Putamen (tissue), 1 donor: ENCODE results near the gene OBP2A.

Experiments used
- DNase-seq: peaks from one replicate; pipeline ENCODE4 v3.0.0-alpha.2; 2016; ENCODE audit warnings: low spot score

OBP2A gene

GRCh38 chr9:135579889-135580660 is 34.1 kb downstream of the OBP2A start:
- DNase-seq = no peak

- no peak for DNase-seq
Measured at GRCh38 chr9:135580664-135581380, 34.9 kb downstream of the OBP2A start.

GRCh38 chr9:135581636-135582426 is 35.9 kb downstream of the OBP2A start:
- no peak for DNase-seq

- DNase-seq = no peak
Measured at GRCh38 chr9:135582541-135582940, 36.6 kb downstream of the OBP2A start.

GRCh38 chr9:135582966-135583687 is 37.2 kb downstream of the OBP2A start:
- no peak for DNase-seq

DNA sequence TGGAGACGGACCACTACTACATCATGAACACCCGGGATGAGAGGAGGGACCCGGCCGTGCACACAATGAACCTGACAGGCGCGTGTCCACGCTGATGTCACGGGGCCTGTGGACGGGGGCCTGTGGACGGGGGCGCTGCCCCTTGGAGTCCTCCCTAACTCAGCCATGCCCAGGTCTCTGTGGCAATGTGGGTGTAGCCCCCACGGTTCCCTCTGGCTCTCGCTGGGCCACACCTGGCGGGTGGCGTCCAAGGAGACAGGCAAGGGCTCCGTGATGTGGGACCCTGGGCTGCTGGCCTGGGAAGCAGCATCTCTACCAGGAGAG is 37.7 kb downstream of the OBP2A start:
- DNase-seq = no peak

- DNase-seq = no peak
Measured at GRCh38 chr9:135584371-135584770, 38.4 kb downstream of the OBP2A start.

- no peak for DNase-seq
Measured at GRCh38 chr9:135584934-135585333, 39.0 kb downstream of the OBP2A start.

GRCh38 chr9:135586601-135587109 is 40.7 kb downstream of the OBP2A start:
- no peak for DNase-seq

- no peak for DNase-seq
Measured at GRCh38 chr9:135587658-135588057, 41.7 kb downstream of the OBP2A start.

- DNase-seq = no peak
Measured at GRCh38 chr9:135588371-135588770, 42.4 kb downstream of the OBP2A start.

GRCh38 chr9:135588886-135589595 is 43.1 kb downstream of the OBP2A start:
- no peak for DNase-seq

- DNase-seq = no peak
Measured at GRCh38 chr9:135589596-135590485, 43.9 kb downstream of the OBP2A start.

GRCh38 chr9:135590486-135591079 is 44.7 kb downstream of the OBP2A start:
- DNase-seq = no peak

DNA sequence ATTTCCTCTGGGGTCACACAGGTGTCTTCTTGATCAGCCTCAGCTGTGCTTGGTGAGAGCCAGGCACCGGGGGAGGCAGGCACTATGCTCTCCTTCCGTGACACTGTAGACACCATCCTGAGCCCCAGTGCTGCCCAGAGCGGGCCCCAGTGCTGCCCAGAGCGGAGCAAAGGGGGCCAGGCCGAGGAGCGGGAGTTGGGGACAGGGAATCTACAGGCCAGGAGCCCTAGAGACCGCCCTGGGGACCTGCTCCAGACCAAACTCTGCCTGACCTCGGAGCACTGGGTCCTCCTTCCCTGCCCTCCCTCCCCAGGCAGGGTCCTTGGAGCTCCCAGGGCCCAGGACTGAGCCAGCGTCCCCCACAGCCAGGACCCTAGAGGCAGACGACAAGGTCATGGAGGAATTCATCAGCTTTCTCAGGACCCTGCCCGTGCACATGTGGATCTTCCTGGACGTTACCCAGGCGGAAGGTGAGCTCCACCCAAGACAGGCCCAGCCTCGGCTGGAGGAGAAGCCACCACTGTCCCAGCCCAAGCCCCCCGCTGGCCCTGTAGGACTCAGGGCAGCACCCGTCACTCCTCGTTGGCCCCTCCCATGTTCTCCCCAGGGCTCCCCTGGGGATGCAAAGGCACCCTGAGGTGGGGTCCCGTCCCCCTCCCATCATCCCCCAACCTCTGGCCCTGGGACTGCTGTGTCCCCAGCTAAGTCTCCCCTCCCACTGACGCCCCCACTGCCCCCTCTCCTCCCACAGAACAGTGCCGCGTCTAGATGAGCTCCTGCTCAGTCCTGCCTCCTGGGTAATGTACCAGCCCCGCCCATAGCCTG is 45.8 kb downstream of the OBP2A start:
- DNase-seq = no peak

DNA sequence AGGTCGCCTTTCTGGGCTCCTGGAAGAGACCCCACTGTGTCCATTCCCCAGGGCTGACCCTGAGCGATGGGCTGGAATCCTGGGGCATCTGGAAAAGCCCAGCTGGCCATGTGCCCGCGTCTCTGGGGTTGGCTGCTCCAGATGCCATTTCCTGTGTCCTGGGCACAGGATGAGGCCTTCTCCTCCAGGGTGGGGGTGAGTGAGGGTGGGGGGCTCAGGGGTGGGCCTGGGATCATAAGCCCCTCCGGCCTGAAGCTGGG is 46.3 kb downstream of the OBP2A start:
- DNase-seq = no peak

DNA sequence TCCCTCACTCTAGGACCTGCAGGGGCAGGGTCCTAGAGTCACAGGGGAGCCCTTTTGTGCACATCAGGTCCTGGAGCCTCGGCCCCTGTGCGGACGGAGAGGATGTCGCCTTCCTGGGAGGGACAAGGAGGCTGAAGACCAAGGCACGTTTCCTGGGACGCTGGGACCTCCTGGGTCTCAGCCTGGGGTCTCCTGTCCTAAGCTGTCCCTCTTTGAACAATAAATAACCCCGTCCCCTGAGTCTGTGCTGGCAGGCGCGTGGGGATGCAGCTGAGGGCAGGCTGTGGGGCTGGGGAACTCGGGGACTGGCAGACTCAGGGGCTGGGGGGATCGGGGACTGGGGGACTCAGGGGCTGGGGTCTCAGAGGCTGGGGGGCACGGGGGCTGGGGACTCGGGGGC is 46.7 kb downstream of the OBP2A start:
- DNase-seq = no peak

GRCh38 chr9:135596211-135596610 is 50.3 kb downstream of the OBP2A start:
- no peak for DNase-seq
